GM21529 (cell line): ENCODE data around the gene SULT1A1.
"Not testable (repeated sequence)": the region's sequence is repeated elsewhere in the genome, so short reads cannot be mapped to it uniquely, and the experiment has no call there.

ENCODE experiments used
- ATAC-seq: cut with Tn5 transposase; IDR thresholded peaks from one replicate; pipeline ENCODE4 v1.9.1; 2021; ENCODE audit not compliant: unreplicated experiment

SULT1A1 gene

GRCh38 chr16:28608867-28609596 lies 812 bp downstream of the SULT1A1 start:
- ATAC-seq, result not testable (repeated sequence)

GRCh38 chr16:28608496-28608808 lies 1.4 kb downstream of the SULT1A1 start:
- ATAC-seq, result not testable (repeated sequence)

- ATAC-seq, result not testable (repeated sequence)
Measured at GRCh38 chr16:28607681-28608495, 2.0 kb downstream of the SULT1A1 start.

GRCh38 chr16:28607116-28607623 lies 2.7 kb downstream of the SULT1A1 start:
- ATAC-seq, result no peak

GRCh38 chr16:28606291-28607115 lies 3.3 kb downstream of the SULT1A1 start:
- ATAC-seq, result no peak

- ATAC-seq, result no peak
Measured at GRCh38 chr16:28604186-28604565, 5.7 kb downstream of the SULT1A1 start.

GRCh38 chr16:28603381-28604185 lies 6.3 kb downstream of the SULT1A1 start:
- no peak for ATAC-seq

- ATAC-seq, result no peak
Measured at GRCh38 chr16:28602529-28602928, 7.3 kb downstream of the SULT1A1 start.

- ATAC-seq, result not testable (repeated sequence)
Measured at GRCh38 chr16:28602062-28602461, 7.8 kb downstream of the SULT1A1 start.

- ATAC-seq, result not testable (repeated sequence)
Measured at GRCh38 chr16:28601589-28601988, 8.3 kb downstream of the SULT1A1 start.

GRCh38 chr16:28600965-28601364 lies 8.9 kb downstream of the SULT1A1 start:
- ATAC-seq, result not testable (repeated sequence)

GRCh38 chr16:28599377-28600285 lies 10.2 kb downstream of the SULT1A1 start:
- peak; percentile 86 for ATAC-seq

- ATAC-seq, result no peak
Measured at GRCh38 chr16:28597692-28598261, 12.1 kb downstream of the SULT1A1 start.

- no peak for ATAC-seq
Measured at GRCh38 chr16:28596840-28597691, 12.8 kb downstream of the SULT1A1 start, which contains the start of gene SULT1A2. TSS of gene SULT1A2 (minus strand) at chr16:28597050. CDS start at chr16:28595930, 1,120 bp downstream.

- no peak for ATAC-seq
Measured at GRCh38 chr16:28596115-28596630, 13.7 kb downstream of the SULT1A1 start.

- not testable (repeated sequence) for ATAC-seq
Measured at GRCh38 chr16:28595451-28595850, 14.4 kb downstream of the SULT1A1 start.

- ATAC-seq, result no peak
Measured at GRCh38 chr16:28592979-28593553, 16.8 kb downstream of the SULT1A1 start.
